Measurements from ENCODE around the gene ZNHIT1. TPM values are rescaled to one million over a fixed set of nuclear protein-coding genes. Genes with fewer than 3 reads are reported as not detected.
A peak's percentile ranks its signal among the peaks of the same experiment; 100 is the strongest.

ZNHIT1 gene
- total and polyA plus RNA-seq, 2 of the 8 experiments (the other 6 are each of a cell fraction or from before 2014, with no cell fraction given): 38.2 to 61.7 TPM

- no peak for TF ChIP-seq HDAC2 (IDR thresholded peaks at IDR 0.05; ENCODE audit: borderline replicate concordance in 1 of 2, low read depth in 2 of 2, low read length in 2 of 2)
- TF ChIP-seq POLR2AphosphoS5 (IDR thresholded peaks at IDR 0.05; ENCODE audit: low read depth, low read length): no peak
- no peak for TF ChIP-seq CBX5 (IDR thresholded peaks at IDR 0.05; ENCODE audit: low read depth, low read length)
- TF ChIP-seq ATF3 (IDR thresholded peaks at IDR 0.05; ENCODE audit: insufficient read depth, low read depth, low read length): no peak
- TF ChIP-seq USF2 (IDR thresholded peaks at IDR 0.05; ENCODE audit: low read length): peak; percentile 39; the same call in 1 of the 2 replicates
- TF ChIP-seq YY1 (IDR thresholded peaks at IDR 0.05; ENCODE audit: low read depth, low read length): 0 out of 2 replicates have a peak, but pooled peaks have one; percentile 0
- TF ChIP-seq POU5F1 (IDR thresholded peaks at IDR 0.05; ENCODE audit: low read depth, low read length): no peak
- no peak for TF ChIP-seq SAP30 (IDR thresholded peaks at IDR 0.05; ENCODE audit: insufficient read depth, insufficient replicate concordance, low read length)
- TF ChIP-seq TAF1 (IDR thresholded peaks at IDR 0.05; ENCODE audit: low read depth, low read length): peak; percentile 77
- no peak for TF ChIP-seq CHD2 (IDR thresholded peaks at IDR 0.05; ENCODE audit: low read length)
- no peak for TF ChIP-seq FOSL1 (IDR thresholded peaks at IDR 0.05; ENCODE audit: insufficient read depth, low read depth, low read length)
- no peak for TF ChIP-seq SIRT6 (IDR thresholded peaks at IDR 0.05; ENCODE audit: low read length)
Observed at GRCh38 chr7:101245147-101245668, 27.2 kb downstream of the ZNHIT1 start (continued).
